K562 (cell line): ENCODE results near the gene ARHGAP12. TPM values are rescaled to one million over a fixed set of nuclear protein-coding genes. Genes with fewer than 3 reads are reported as not detected.

ENCODE experiments used
- SNIP1 ChIP-seq: fragments of 450-650 bp; IDR thresholded peaks from 2 replicates; pipeline ENCODE4 v1.7.1; 2017; ENCODE audit warnings: low read depth, mild to moderate bottlenecking
- polyA plus RNA-seq, 8 experiments: library from polyadenylated mRNA; depleted of rRNA in 4 of 8; stranded (reverse) in 5 of 8; unstranded in 3 of 8; fragments of >200 nt; fragmentation: Nextera tagmentation in 2 of 8; fragmentation: Illumina TruSeq in 1 of 8; extraction: Ambion mirVana in 2 of 8; extraction: Trizol in 1 of 8; gene quantifications; 2 replicates each; pipeline versions ENCODE4 v1.2.1 to v1.2.3, GENCODE V29; 2011 to 2014; ENCODE audit warnings: inconsistent platforms in 1 of 8, missing spikeins in 1 of 8
- total RNA-seq, 7 experiments: library from RNA; depleted of rRNA in 6 of 7; stranded (reverse); fragments of >200 nt in 6 of 7; fragmentation: Illumina TruSeq in 2 of 7; extraction: Trizol in 2 of 7; gene quantifications; 2 replicates each; pipeline versions ENCODE4 v1.2.1 to v1.2.3, GENCODE V29; 2011 to 2021; ENCODE audit warnings: low replicate concordance in 1 of 7
- TF ChIP-seq, protein P1 (sequence below): fragments of 200-600 bp; sonication (generic); IDR thresholded peaks from one replicate; pipeline ENCODE4 v1.6.1; 2012; ENCODE audit warnings: mild to moderate bottlenecking, low read depth, low read length, inconsistent platforms

Gene ARHGAP12
- total and polyA plus RNA-seq, 9 of the 15 experiments (the other 6 are each of a cell fraction or from before 2014, with no cell fraction given), result 4.4 to 18.7 (median 10.1) TPM

DNA sequence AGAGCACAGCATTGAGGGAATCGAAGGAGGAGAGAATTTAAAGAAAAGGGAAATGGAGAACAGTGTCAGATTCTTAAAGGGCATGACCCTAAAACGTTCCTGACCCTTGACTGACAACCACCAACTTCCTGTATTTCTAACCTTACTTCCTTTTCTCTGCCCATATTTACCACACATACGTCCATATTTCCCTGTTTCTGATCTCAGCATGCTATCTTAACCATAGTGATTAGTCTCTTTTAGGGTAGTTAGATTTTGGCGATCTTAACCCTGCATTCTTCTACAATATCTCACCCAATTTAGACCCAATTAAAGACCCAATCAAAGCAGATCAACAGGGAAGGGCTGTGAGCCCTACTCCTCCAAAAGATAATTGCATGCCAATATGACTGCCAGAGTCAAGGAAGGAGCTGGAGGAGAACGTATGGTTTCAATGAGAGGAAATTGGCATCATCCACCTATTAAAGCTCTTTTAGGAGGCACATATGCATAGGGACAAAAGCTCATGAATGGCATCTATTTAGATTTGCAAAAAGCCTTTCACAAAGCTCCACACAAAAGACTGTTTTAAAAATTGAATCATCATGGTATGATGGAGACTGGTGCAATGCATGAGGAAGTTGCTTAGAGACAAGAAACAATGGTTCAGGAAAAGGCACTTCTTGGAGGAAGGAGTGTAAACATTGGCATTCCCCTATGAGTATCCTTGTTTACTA, 49.0 kb upstream of the ARHGAP12 start (continued):
- TF ChIP-seq, protein P1, sequence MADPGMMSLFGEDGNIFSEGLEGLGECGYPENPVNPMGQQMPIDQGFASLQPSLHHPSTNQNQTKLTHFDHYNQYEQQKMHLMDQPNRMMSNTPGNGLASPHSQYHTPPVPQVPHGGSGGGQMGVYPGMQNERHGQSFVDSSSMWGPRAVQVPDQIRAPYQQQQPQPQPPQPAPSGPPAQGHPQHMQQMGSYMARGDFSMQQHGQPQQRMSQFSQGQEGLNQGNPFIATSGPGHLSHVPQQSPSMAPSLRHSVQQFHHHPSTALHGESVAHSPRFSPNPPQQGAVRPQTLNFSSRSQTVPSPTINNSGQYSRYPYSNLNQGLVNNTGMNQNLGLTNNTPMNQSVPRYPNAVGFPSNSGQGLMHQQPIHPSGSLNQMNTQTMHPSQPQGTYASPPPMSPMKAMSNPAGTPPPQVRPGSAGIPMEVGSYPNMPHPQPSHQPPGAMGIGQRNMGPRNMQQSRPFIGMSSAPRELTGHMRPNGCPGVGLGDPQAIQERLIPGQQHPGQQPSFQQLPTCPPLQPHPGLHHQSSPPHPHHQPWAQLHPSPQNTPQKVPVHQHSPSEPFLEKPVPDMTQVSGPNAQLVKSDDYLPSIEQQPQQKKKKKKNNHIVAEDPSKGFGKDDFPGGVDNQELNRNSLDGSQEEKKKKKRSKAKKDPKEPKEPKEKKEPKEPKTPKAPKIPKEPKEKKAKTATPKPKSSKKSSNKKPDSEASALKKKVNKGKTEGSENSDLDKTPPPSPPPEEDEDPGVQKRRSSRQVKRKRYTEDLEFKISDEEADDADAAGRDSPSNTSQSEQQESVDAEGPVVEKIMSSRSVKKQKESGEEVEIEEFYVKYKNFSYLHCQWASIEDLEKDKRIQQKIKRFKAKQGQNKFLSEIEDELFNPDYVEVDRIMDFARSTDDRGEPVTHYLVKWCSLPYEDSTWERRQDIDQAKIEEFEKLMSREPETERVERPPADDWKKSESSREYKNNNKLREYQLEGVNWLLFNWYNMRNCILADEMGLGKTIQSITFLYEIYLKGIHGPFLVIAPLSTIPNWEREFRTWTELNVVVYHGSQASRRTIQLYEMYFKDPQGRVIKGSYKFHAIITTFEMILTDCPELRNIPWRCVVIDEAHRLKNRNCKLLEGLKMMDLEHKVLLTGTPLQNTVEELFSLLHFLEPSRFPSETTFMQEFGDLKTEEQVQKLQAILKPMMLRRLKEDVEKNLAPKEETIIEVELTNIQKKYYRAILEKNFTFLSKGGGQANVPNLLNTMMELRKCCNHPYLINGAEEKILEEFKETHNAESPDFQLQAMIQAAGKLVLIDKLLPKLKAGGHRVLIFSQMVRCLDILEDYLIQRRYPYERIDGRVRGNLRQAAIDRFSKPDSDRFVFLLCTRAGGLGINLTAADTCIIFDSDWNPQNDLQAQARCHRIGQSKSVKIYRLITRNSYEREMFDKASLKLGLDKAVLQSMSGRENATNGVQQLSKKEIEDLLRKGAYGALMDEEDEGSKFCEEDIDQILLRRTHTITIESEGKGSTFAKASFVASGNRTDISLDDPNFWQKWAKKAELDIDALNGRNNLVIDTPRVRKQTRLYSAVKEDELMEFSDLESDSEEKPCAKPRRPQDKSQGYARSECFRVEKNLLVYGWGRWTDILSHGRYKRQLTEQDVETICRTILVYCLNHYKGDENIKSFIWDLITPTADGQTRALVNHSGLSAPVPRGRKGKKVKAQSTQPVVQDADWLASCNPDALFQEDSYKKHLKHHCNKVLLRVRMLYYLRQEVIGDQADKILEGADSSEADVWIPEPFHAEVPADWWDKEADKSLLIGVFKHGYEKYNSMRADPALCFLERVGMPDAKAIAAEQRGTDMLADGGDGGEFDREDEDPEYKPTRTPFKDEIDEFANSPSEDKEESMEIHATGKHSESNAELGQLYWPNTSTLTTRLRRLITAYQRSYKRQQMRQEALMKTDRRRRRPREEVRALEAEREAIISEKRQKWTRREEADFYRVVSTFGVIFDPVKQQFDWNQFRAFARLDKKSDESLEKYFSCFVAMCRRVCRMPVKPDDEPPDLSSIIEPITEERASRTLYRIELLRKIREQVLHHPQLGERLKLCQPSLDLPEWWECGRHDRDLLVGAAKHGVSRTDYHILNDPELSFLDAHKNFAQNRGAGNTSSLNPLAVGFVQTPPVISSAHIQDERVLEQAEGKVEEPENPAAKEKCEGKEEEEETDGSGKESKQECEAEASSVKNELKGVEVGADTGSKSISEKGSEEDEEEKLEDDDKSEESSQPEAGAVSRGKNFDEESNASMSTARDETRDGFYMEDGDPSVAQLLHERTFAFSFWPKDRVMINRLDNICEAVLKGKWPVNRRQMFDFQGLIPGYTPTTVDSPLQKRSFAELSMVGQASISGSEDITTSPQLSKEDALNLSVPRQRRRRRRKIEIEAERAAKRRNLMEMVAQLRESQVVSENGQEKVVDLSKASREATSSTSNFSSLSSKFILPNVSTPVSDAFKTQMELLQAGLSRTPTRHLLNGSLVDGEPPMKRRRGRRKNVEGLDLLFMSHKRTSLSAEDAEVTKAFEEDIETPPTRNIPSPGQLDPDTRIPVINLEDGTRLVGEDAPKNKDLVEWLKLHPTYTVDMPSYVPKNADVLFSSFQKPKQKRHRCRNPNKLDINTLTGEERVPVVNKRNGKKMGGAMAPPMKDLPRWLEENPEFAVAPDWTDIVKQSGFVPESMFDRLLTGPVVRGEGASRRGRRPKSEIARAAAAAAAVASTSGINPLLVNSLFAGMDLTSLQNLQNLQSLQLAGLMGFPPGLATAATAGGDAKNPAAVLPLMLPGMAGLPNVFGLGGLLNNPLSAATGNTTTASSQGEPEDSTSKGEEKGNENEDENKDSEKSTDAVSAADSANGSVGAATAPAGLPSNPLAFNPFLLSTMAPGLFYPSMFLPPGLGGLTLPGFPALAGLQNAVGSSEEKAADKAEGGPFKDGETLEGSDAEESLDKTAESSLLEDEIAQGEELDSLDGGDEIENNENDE, result no peak
- TF ChIP-seq SNIP1, result no peak
